ENCODE results near the gene HSPG2. TPM values are rescaled to one million over a fixed set of nuclear protein-coding genes. Genes with fewer than 3 reads are reported as not detected.

HSPG2 gene
- total and polyA plus RNA-seq, 9 of the 15 experiments (the other 6 are each of a cell fraction or from before 2014, with no cell fraction given) = 0.14 to 160 (median 15.7) TPM

DNA sequence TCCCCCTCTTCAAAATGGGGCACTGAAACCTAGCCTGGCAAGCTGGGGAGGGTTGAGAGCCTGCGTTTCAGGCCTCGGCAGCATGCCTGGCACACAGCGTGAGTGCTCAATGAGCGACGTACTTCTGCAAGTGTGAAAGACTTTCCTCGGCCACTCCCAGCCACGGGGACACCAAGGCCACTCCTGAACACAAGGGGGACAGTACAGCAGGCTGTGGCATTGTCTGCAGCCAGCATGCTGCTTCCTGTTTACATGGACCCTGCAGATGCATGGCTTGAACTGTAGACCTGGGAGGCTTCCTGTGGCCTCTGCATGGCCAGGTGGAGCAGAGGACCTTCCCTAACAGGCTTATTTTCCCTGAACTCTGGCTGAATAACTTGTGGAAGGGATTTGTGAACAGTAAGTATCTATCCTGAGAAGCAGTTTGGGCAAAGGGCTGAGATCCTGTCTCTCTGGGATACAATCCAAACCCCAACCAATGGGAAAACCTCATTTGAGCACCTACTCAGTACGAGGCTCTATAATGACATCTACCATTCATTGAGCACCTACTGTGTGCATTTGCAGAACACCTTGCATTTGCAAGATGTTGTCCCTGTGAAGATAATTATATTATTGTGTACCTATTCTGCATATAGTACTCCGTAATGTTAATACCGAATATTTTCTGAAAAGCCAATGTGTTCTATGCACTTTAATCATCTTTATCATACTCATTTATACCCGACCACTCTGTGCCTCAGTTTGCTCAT, 9.9 kb upstream of the HSPG2 start:
- Histone ChIP-seq H3K4me3 (no peak overlapping the region), H3K4me2 (ENCODE audit: insufficient read depth, low read length) (no peak overlapping the region; the same call in 1 of the 2 replicates), H3K9me1 (ENCODE audit: control insufficient read depth, insufficient read depth, low read length) (no peaks in the 10 kb centered on the region), H3K9me3 (replicated peaks; ENCODE audit: control insufficient read depth, insufficient read depth, low read depth, low read length) (no peaks in the 10 kb centered on the region), H3K27me3 (ENCODE audit: control insufficient read depth in 2 of 2, insufficient read depth in 2 of 2, low read length in 2 of 2) (no peaks in the 10 kb centered on the region), H3K36me3 (ENCODE audit: control insufficient read depth, insufficient read depth, low read length) (no peaks in the 10 kb centered on the region), H3K4me1 (replicated peaks in 1 of 2; ENCODE audit: control insufficient read depth in 2 of 2, insufficient read depth in 2 of 2, low read length in 2 of 2) (peaks cover 11 to 19% of the 10 kb centered on the region in 2 experiments), H3K27ac (ENCODE audit: extremely low read depth, low read depth, low read length) (no peak overlapping the region; the same call in 2 of the 3 replicates), H3K9ac (ENCODE audit: insufficient read depth in 1 of 2, low read depth in 2 of 2, low read length in 2 of 2) (peak overlapping the region in 1 of 2 experiments; percentile 38; a peak in 1 of 4 replicates), H4K20me1 (replicated peaks; ENCODE audit: control insufficient read depth, insufficient read depth, low read length) (no peaks in the 10 kb centered on the region), H3K79me2 (ENCODE audit: control insufficient read depth, insufficient read depth, low read length) (no peaks in the 10 kb centered on the region), H2AFZ (ENCODE audit: low read depth, low read length) (peak overlapping the region; percentile 73)
- ChIA-PET CTCF (ENCODE audit: low intra/inter-chr PET ratio) (no interaction called here), POLR2A (no interaction called here)
- intact Hi-C loops (cut with micrococcal nuclease) (no loop called here), in situ Hi-C loops (cut with MboI) (no loop called here)
- FAIRE-seq (no peak), ATAC-seq (peak; percentile 74), DNase-seq (ENCODE audit: extremely low read depth in 1 of 4, low spot score in 3 of 4) (peak in 1 of 4 experiments; percentile 55)
- WGBS (ENCODE audit: insufficient coverage, low coverage, missing lambda C conversion rate) = 53% methylated on average over 11 of the region's 11 CpGs
- BruUV-seq (replicated peaks) = no TSS peak
- TF ChIP-seq KLF10 (CRISPR knock-in tag; IDR thresholded peaks at IDR 0.05) (no peak), ZKSCAN1 (IDR thresholded peaks at IDR 0.05; ENCODE audit: low read depth, low read length) (peak; percentile 89), JUND (IDR thresholded peaks at IDR 0.05; ENCODE audit: borderline replicate concordance, low read depth, low read length) (0 out of 2 replicates have a peak, but pooled peaks have one; percentile 23), JUND (tag; IDR thresholded peaks at IDR 0.05; ENCODE audit: borderline replicate concordance, low read depth, low read length) (no peak), PHF20 (IDR thresholded peaks at IDR 0.05; ENCODE audit: partially characterized antibody) (no peak)
- TF ChIP-seq, protein P1, sequence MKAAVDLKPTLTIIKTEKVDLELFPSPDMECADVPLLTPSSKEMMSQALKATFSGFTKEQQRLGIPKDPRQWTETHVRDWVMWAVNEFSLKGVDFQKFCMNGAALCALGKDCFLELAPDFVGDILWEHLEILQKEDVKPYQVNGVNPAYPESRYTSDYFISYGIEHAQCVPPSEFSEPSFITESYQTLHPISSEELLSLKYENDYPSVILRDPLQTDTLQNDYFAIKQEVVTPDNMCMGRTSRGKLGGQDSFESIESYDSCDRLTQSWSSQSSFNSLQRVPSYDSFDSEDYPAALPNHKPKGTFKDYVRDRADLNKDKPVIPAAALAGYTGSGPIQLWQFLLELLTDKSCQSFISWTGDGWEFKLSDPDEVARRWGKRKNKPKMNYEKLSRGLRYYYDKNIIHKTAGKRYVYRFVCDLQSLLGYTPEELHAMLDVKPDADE (conservative IDR thresholded peaks at IDR 0.05; ENCODE audit: control insufficient read depth, low read depth, low read length) = 0 out of 2 replicates have a peak, but pooled peaks have one; percentile 27
- TF ChIP-seq, protein P2, sequence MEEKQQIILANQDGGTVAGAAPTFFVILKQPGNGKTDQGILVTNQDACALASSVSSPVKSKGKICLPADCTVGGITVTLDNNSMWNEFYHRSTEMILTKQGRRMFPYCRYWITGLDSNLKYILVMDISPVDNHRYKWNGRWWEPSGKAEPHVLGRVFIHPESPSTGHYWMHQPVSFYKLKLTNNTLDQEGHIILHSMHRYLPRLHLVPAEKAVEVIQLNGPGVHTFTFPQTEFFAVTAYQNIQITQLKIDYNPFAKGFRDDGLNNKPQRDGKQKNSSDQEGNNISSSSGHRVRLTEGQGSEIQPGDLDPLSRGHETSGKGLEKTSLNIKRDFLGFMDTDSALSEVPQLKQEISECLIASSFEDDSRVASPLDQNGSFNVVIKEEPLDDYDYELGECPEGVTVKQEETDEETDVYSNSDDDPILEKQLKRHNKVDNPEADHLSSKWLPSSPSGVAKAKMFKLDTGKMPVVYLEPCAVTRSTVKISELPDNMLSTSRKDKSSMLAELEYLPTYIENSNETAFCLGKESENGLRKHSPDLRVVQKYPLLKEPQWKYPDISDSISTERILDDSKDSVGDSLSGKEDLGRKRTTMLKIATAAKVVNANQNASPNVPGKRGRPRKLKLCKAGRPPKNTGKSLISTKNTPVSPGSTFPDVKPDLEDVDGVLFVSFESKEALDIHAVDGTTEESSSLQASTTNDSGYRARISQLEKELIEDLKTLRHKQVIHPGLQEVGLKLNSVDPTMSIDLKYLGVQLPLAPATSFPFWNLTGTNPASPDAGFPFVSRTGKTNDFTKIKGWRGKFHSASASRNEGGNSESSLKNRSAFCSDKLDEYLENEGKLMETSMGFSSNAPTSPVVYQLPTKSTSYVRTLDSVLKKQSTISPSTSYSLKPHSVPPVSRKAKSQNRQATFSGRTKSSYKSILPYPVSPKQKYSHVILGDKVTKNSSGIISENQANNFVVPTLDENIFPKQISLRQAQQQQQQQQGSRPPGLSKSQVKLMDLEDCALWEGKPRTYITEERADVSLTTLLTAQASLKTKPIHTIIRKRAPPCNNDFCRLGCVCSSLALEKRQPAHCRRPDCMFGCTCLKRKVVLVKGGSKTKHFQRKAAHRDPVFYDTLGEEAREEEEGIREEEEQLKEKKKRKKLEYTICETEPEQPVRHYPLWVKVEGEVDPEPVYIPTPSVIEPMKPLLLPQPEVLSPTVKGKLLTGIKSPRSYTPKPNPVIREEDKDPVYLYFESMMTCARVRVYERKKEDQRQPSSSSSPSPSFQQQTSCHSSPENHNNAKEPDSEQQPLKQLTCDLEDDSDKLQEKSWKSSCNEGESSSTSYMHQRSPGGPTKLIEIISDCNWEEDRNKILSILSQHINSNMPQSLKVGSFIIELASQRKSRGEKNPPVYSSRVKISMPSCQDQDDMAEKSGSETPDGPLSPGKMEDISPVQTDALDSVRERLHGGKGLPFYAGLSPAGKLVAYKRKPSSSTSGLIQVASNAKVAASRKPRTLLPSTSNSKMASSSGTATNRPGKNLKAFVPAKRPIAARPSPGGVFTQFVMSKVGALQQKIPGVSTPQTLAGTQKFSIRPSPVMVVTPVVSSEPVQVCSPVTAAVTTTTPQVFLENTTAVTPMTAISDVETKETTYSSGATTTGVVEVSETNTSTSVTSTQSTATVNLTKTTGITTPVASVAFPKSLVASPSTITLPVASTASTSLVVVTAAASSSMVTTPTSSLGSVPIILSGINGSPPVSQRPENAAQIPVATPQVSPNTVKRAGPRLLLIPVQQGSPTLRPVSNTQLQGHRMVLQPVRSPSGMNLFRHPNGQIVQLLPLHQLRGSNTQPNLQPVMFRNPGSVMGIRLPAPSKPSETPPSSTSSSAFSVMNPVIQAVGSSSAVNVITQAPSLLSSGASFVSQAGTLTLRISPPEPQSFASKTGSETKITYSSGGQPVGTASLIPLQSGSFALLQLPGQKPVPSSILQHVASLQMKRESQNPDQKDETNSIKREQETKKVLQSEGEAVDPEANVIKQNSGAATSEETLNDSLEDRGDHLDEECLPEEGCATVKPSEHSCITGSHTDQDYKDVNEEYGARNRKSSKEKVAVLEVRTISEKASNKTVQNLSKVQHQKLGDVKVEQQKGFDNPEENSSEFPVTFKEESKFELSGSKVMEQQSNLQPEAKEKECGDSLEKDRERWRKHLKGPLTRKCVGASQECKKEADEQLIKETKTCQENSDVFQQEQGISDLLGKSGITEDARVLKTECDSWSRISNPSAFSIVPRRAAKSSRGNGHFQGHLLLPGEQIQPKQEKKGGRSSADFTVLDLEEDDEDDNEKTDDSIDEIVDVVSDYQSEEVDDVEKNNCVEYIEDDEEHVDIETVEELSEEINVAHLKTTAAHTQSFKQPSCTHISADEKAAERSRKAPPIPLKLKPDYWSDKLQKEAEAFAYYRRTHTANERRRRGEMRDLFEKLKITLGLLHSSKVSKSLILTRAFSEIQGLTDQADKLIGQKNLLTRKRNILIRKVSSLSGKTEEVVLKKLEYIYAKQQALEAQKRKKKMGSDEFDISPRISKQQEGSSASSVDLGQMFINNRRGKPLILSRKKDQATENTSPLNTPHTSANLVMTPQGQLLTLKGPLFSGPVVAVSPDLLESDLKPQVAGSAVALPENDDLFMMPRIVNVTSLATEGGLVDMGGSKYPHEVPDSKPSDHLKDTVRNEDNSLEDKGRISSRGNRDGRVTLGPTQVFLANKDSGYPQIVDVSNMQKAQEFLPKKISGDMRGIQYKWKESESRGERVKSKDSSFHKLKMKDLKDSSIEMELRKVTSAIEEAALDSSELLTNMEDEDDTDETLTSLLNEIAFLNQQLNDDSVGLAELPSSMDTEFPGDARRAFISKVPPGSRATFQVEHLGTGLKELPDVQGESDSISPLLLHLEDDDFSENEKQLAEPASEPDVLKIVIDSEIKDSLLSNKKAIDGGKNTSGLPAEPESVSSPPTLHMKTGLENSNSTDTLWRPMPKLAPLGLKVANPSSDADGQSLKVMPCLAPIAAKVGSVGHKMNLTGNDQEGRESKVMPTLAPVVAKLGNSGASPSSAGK (IDR thresholded peaks at IDR 0.05) = peak; percentile 51
- TF ChIP-seq, protein P3, sequence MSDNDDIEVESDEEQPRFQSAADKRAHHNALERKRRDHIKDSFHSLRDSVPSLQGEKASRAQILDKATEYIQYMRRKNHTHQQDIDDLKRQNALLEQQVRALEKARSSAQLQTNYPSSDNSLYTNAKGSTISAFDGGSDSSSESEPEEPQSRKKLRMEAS (CRISPR knock-in tag; IDR thresholded peaks at IDR 0.05) = peak; percentile 96
